ENCODE measurements around the gene UBAC2. TPM values are rescaled to one million over a fixed set of nuclear protein-coding genes. Genes with fewer than 3 reads are reported as not detected.

The UBAC2 gene
- total and polyA plus RNA-seq, 10 donors, result 49.3 to 82.1 (median 66.2) TPM

DNA sequence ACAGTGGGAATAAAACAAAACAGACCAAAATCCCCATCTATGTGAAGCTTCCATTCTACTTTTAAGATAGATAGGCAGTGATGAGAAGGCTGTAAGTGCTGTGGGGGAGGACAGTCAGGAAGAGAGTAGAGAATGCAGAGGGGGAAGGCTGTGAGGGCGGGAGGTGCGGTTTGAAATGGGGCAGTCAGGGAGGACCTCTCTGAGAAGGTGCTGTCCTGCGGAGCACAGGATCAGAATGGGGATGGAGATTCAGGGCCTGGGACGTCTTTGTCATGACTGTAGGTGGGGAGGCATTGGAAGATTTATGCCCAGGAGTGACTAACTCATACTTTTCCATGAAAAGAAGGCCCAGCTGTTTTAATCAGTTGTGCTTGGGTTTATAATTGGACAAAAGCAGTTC lies 110.5 kb downstream of the UBAC2 start:
- intact Hi-C loops (cut with DNase I; ENCODE audit: low total_unique reads), result loop anchor here (5.0 kb wide), 1 partner anchor 41 kb away; no protein-coding TSS in a partner anchor
- no peak overlapping the region for H3K4me3 ChIP-seq
- peaks cover 46 to 99% (median 80%) of the 10 kb centered on the region in 6 donors for H3K4me1 ChIP-seq
- H3K36me3 ChIP-seq, result peaks cover 0 to 24% (median 0%) of the 10 kb centered on the region in 6 donors
- H3K9me3 ChIP-seq, result no peaks in the 10 kb centered on the region
- peak overlapping the region in 4 of 8 donors; percentile 16 to 84 (median 80) for H3K27ac ChIP-seq
- DNase-seq, result no peak
- WGBS, 5 donors, result 61 to 82% (median 79%) methylated on average over 4 of the region's 4 CpGs
- H3K27me3 ChIP-seq (replicated peaks in 1 of 7), result no peaks in the 10 kb centered on the region
- TF ChIP-seq CTCF (IDR thresholded peaks at IDR 0.05 in 8 of 11, conservative IDR thresholded peaks at IDR 0.05 in 3 of 11) (no peak), POLR2AphosphoS5 (IDR thresholded peaks at IDR 0.05) (no peak), POLR2A (IDR thresholded peaks at IDR 0.05) (no peak)

DNA sequence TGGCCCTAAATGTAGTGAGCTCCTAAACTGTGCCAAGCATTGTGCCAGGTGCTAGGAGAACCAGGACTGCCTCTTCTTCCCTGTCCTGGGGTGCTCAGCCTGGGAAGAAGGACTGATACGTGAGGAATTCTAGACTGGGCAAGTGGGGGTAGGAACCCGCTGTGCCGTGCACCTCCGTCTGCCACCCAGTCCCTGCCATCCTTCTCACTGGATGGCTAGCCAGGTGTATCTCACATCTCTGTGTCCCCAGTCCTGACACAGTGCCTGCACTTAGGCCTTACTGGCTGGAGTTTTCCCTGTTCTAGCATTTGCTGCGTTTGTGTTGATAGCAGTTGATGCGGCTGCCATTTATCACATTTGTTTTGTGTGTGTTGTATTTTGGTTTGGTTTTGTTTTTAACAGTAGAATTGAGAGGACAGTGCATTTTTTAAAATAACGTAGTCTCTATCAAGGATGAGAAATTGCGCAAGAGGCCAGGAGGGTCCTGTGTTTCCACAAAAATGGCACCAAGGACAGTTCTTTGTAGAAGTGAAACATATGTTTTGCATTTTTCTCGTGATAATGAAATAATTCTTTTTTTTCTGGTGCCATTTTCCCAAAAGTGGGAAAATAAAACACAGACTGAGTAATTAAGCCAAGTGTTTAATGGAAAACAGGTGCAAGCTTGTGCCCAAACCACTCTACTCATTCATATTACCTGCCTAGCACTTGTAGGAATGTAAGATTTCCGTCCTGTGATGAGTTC lies 111.3 kb downstream of the UBAC2 start:
- no peaks in the 10 kb centered on the region for H3K9me3 ChIP-seq
- no peaks in the 10 kb centered on the region for H3K27me3 ChIP-seq (replicated peaks in 1 of 7)
- WGBS, 5 donors, result 82 to 89% (median 83%) methylated on average over 10 of the region's 10 CpGs
- no peak for DNase-seq
- peaks cover 46 to 100% (median 80%) of the 10 kb centered on the region in 6 donors for H3K4me1 ChIP-seq
- H3K4me3 ChIP-seq, result no peak overlapping the region
- peak overlapping the region in 6 of 8 donors; percentile 56 to 84 (median 80) for H3K27ac ChIP-seq
- intact Hi-C loops (cut with DNase I; ENCODE audit: low total_unique reads), result loop anchor here (5.0 kb wide), 1 partner anchor 40 kb away; no protein-coding TSS in a partner anchor
- TF ChIP-seq CTCF (IDR thresholded peaks at IDR 0.05 in 8 of 11, conservative IDR thresholded peaks at IDR 0.05 in 3 of 11) (no peak), POLR2A (IDR thresholded peaks at IDR 0.05) (no peak), POLR2AphosphoS5 (IDR thresholded peaks at IDR 0.05) (no peak)
- H3K36me3 ChIP-seq, result peaks cover 0 to 31% (median 1%) of the 10 kb centered on the region in 6 donors

GRCh38 chr13:99312493-99312883 lies 111.8 kb downstream of the UBAC2 start:
- DNase-seq, result no peak
- intact Hi-C loops (cut with DNase I; ENCODE audit: low total_unique reads), result loop anchor here (5.0 kb wide), 1 partner anchor 40 kb away; no protein-coding TSS in a partner anchor
- Histone ChIP-seq H3K27me3 (replicated peaks in 1 of 7) (no peaks in the 10 kb centered on the region), H3K27ac (peak overlapping the region in 6 of 8 donors; percentile 56 to 84 (median 80)), H3K9me3 (no peaks in the 10 kb centered on the region), H3K4me1 (peaks cover 46 to 97% (median 78%) of the 10 kb centered on the region in 6 donors), H3K36me3 (peaks cover 0 to 37% (median 4%) of the 10 kb centered on the region in 6 donors), H3K4me3 (no peak overlapping the region)
- 39 to 66% (median 50%) methylated on average over 7 of the region's 7 CpGs for WGBS, 5 donors
- TF ChIP-seq POLR2AphosphoS5 (IDR thresholded peaks at IDR 0.05) (peak in 2 of 3 donors; percentile 51 to 81), CTCF (IDR thresholded peaks at IDR 0.05 in 8 of 11, conservative IDR thresholded peaks at IDR 0.05 in 3 of 11) (no peak), POLR2A (IDR thresholded peaks at IDR 0.05) (no peak)

- peaks cover 0 to 47% (median 8%) of the 10 kb centered on the region in 6 donors for H3K36me3 ChIP-seq
- H3K27me3 ChIP-seq (replicated peaks in 1 of 7), result no peaks in the 10 kb centered on the region
- TF ChIP-seq POLR2A (IDR thresholded peaks at IDR 0.05) (no peak), POLR2AphosphoS5 (IDR thresholded peaks at IDR 0.05) (no peak)
- 58 to 76% (median 59%) methylated on average over 3 of the region's 3 CpGs for WGBS, 5 donors
- H3K4me1 ChIP-seq, result peaks cover 41 to 94% (median 68%) of the 10 kb centered on the region in 6 donors
- H3K27ac ChIP-seq, result peak overlapping the region; percentile 60 to 84 (median 78)
- intact Hi-C loops (cut with DNase I; ENCODE audit: low total_unique reads), result loop anchor here (5.0 kb wide), 1 partner anchor 39 kb away; no protein-coding TSS in a partner anchor
- no peak for DNase-seq
- no peaks in the 10 kb centered on the region for H3K9me3 ChIP-seq
- H3K4me3 ChIP-seq, result no peak overlapping the region
These were observed 112.8 kb downstream of the UBAC2 start for GRCh38 chr13:99313501-99313900.

Data from spleen (tissue), 11 donors.